Keratinocyte (primary cell): ENCODE data around the gene ADGRL3. TPM values are rescaled to one million over a fixed set of nuclear protein-coding genes. Genes with fewer than 3 reads are reported as not detected.

ENCODE experiments used
- DNase-seq: peaks from one replicate; pipeline ENCODE4 v3.0.0-alpha.2; 2011; ENCODE audit warnings: low read depth, missing footprints, low spot score
- FAIRE-seq: peaks from 2 replicates; lab custom pipeline; 2011; peaks lifted over from hg19 to GRCh38; lab: Jason Lieb, UNC
- H2AFZ ChIP-seq: 2 replicates; pipeline ENCODE4 v1.6.0; 2012; ENCODE audit warnings: low read length, control low read depth, inconsistent platforms; ENCODE audit not compliant: control insufficient read depth
- H3K27ac ChIP-seq: 2 replicates; pipeline ENCODE4 v1.5.1; 2011; ENCODE audit warnings: low read length; ENCODE audit not compliant: control insufficient read depth, insufficient read depth
- H3K27me3 ChIP-seq: 3 replicates; pipeline ENCODE4 v1.6.0; 2011; ENCODE audit warnings: low read length; ENCODE audit not compliant: control insufficient read depth, insufficient read depth; ENCODE audit errors: extremely low read depth
- H3K36me3 ChIP-seq, 2 experiments: 2 replicates in 1 of 2; 3 replicates in 1 of 2; pipeline ENCODE4 v1.5.1; 2011; ENCODE audit warnings: low read length in 2 of 2, mild to moderate bottlenecking in 1 of 2; ENCODE audit not compliant: control insufficient read depth in 2 of 2, insufficient read depth in 2 of 2; ENCODE audit errors: extremely low read depth in 1 of 2
- H3K4me1 ChIP-seq: 3 replicates; pipeline ENCODE4 v1.5.1; 2011; ENCODE audit warnings: low read length; ENCODE audit not compliant: control insufficient read depth, insufficient read depth; ENCODE audit errors: extremely low read depth
- H3K4me2 ChIP-seq: 3 replicates; pipeline ENCODE4 v1.6.0; 2011; ENCODE audit warnings: low read depth, low read length; ENCODE audit not compliant: control insufficient read depth, insufficient read depth; ENCODE audit errors: extremely low read depth
- H3K4me3 ChIP-seq, 3 experiments: fragments of 200-600 bp in 1 of 3; sonication (generic) in 1 of 3; 2 replicates in 2 of 3; 3 replicates in 1 of 3; pipeline ENCODE4 v1.5.1; 2011 to 2016; ENCODE audit warnings: low read length in 3 of 3, mild to moderate bottlenecking in 3 of 3, control low read depth in 2 of 3, inconsistent platforms in 1 of 3, low read depth in 1 of 3, mixed read lengths in 1 of 3, mixed run types in 1 of 3, moderate library complexity in 1 of 3; ENCODE audit not compliant: control insufficient read depth in 2 of 3, insufficient read depth in 2 of 3; ENCODE audit errors: extremely low read depth in 1 of 3
- H3K79me2 ChIP-seq: 2 replicates; pipeline ENCODE4 v1.6.0; 2012; ENCODE audit warnings: low read length; ENCODE audit not compliant: control insufficient read depth, insufficient read depth
- H3K9ac ChIP-seq: 3 replicates; pipeline ENCODE4 v1.6.0; 2011; ENCODE audit warnings: low read length; ENCODE audit not compliant: control insufficient read depth, insufficient read depth; ENCODE audit errors: extremely low read depth
- H3K9me1 ChIP-seq: 3 replicates; pipeline ENCODE4 v1.6.0; 2011; ENCODE audit warnings: low read length; ENCODE audit not compliant: control insufficient read depth, insufficient read depth; ENCODE audit errors: extremely low read depth
- H3K9me3 ChIP-seq: 2 replicates; pipeline ENCODE4 v1.5.1; 2012; ENCODE audit warnings: low read depth, low read length; ENCODE audit not compliant: control insufficient read depth
- H4K20me1 ChIP-seq: 3 replicates; pipeline ENCODE4 v1.6.0; 2011; ENCODE audit warnings: low read length; ENCODE audit not compliant: control insufficient read depth, insufficient read depth; ENCODE audit errors: extremely low read depth
- CTCF ChIP-seq, 3 experiments: IDR thresholded peaks in 1 of 3; conservative IDR thresholded peaks in 1 of 3; optimal IDR thresholded peaks in 1 of 3; 2 replicates in 2 of 3; 3 replicates in 1 of 3; pipeline versions ENCODE3 to v1.5.1; 2011; ENCODE audit warnings: low read length in 3 of 3, mild to moderate bottlenecking in 3 of 3, moderate library complexity in 2 of 3, control low read depth in 1 of 3, inconsistent platforms in 1 of 3; ENCODE audit not compliant: insufficient read depth in 2 of 3; ENCODE audit errors: extremely low read depth in 1 of 3
- EZH2 ChIP-seq: IDR thresholded peaks from one replicate; pipeline ENCODE4 v1.6.1; 2012; ENCODE audit warnings: inconsistent platforms, mild to moderate bottlenecking, low read length, moderate library complexity
- dilution Hi-C: fragments of 300-500 bp; cut with MboI; formaldehyde crosslinking; loops from one replicate; pipeline ENCODE4 v1.7.0; 2020; ENCODE audit warnings: low sequenced_read_pairs; ENCODE audit not compliant: extremely low pct_ligation_motif_present
- polyA plus RNA-seq, 5 experiments: library from polyadenylated mRNA; depleted of rRNA in 3 of 5; stranded (reverse) in 3 of 5; stranded (forward) in 1 of 5; unstranded in 1 of 5; fragments of >200 nt; gene quantifications; 1 replicate in 1 of 5; 2 replicates in 3 of 5; 3 replicates in 1 of 5; pipeline versions ENCODE4 v1.2.1 to v1.2.3, GENCODE V29; 2011 to 2012; ENCODE audit warnings: missing spikeins in 2 of 5, low read depth in 1 of 5, low replicate concordance in 1 of 5

Gene ADGRL3
- polyA plus RNA-seq, 1 donor (not counting 4 experiments of a cell fraction or from before 2014, with no cell fraction given), result 0.18 TPM

- Histone ChIP-seq H3K9me1 (no peaks in the 10 kb centered on the region), H3K36me3 (no peaks in the 10 kb centered on the region), H4K20me1 (no peaks in the 10 kb centered on the region), H3K27me3 (no peaks in the 10 kb centered on the region), H3K79me2 (no peaks in the 10 kb centered on the region), H3K4me3 (no peak overlapping the region), H3K27ac (no peak overlapping the region), H2AFZ (no peak overlapping the region), H3K4me2 (no peak overlapping the region), H3K4me1 (no peaks in the 10 kb centered on the region), H3K9ac (no peak overlapping the region), H3K9me3 (no peaks in the 10 kb centered on the region)
- TF ChIP-seq EZH2, result no peak
- TF ChIP-seq CTCF (optimal IDR thresholded peaks at IDR 0.05 in 1 of 3, IDR thresholded peaks at IDR 0.05 in 1 of 3, conservative IDR thresholded peaks at IDR 0.05 in 1 of 3; ENCODE audit: extremely low read depth in 1 of 3, insufficient read depth in 2 of 3, low read length in 3 of 3), result no peak
- dilution Hi-C loops, result no loop called here
- DNase-seq (no peak), FAIRE-seq (no peak)
Observed at GRCh38 chr4:61866378-61867030, 666.4 kb downstream of the ADGRL3 start.

DNA sequence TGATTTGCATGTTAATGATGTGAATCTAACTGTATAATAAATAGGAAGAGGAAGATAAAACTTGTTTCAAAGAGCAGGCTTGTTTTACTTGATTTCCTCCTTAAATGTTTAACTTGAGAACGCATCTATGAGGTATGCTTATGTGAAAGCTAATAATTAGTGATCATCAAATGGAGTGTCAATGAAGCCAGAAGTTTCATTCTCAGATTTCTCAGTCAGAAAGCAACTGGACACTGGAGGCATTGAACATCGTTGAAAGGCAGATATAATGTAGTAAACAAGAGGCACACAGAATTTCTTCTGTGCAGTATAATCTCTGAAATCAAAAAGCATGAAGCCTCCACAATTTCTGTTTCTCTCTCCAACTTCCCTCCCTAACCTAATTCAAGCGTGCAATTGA lies 672.9 kb downstream of the ADGRL3 start:
- no peak overlapping the region for H3K9ac ChIP-seq
- no peaks in the 10 kb centered on the region for H4K20me1 ChIP-seq
- no peak for DNase-seq
- TF ChIP-seq CTCF (optimal IDR thresholded peaks at IDR 0.05 in 1 of 3, IDR thresholded peaks at IDR 0.05 in 1 of 3, conservative IDR thresholded peaks at IDR 0.05 in 1 of 3; ENCODE audit: extremely low read depth in 1 of 3, insufficient read depth in 2 of 3, low read length in 3 of 3) (no peak), EZH2 (no peak)
- no peaks in the 10 kb centered on the region for H3K36me3 ChIP-seq
- H3K4me1 ChIP-seq, result no peaks in the 10 kb centered on the region
- no peaks in the 10 kb centered on the region for H3K9me3 ChIP-seq
- no peak overlapping the region for H3K27ac ChIP-seq
- no peaks in the 10 kb centered on the region for H3K9me1 ChIP-seq
- no peak overlapping the region for H3K4me3 ChIP-seq
- H3K4me2 ChIP-seq, result no peak overlapping the region
- dilution Hi-C loops, result no loop called here
- no peaks in the 10 kb centered on the region for H3K27me3 ChIP-seq
- no peak for FAIRE-seq
- H2AFZ ChIP-seq, result no peak overlapping the region
- no peaks in the 10 kb centered on the region for H3K79me2 ChIP-seq
